Tibial nerve (tissue), 4 donors: ENCODE measurements around the gene TRIML2. TPM values are rescaled to one million over a fixed set of nuclear protein-coding genes. Genes with fewer than 3 reads are reported as not detected.

Experiments used
- DNase-seq, 2 donors: peaks; one replicate each; pipeline ENCODE4 v3.0.0-alpha.2; 2019; ENCODE audit warnings: low spot score in 2 of 2
- H3K27ac ChIP-seq, 4 donors: fragments of 200-600 bp; sonication (generic) in 3 of 4; one replicate each; pipeline ENCODE4 v1.5.1; 2017 to 2019; ENCODE audit warnings: mild to moderate bottlenecking in 1 of 4
- H3K27me3 ChIP-seq, 2 donors: fragments of 200-600 bp; sonication (generic) in 1 of 2; one replicate each; pipeline versions ENCODE4 v1.5.1 to v1.6.0; 2017 to 2019
- H3K36me3 ChIP-seq, 3 donors: fragments of 200-600 bp; sonication (generic); one replicate each; pipeline ENCODE4 v1.5.1; 2018 to 2019
- H3K4me1 ChIP-seq, 4 donors: fragments of 200-600 bp; sonication (generic) in 3 of 4; one replicate each; pipeline ENCODE4 v1.5.1; 2017 to 2019
- H3K4me3 ChIP-seq, 4 donors: fragments of 200-600 bp; sonication (generic) in 3 of 4; one replicate each; pipeline ENCODE4 v1.5.1; 2017 to 2019; ENCODE audit warnings: mild to moderate bottlenecking in 1 of 4, moderate library complexity in 1 of 4
- H3K9me3 ChIP-seq, 4 donors: fragments of 200-600 bp; sonication (generic) in 3 of 4; one replicate each; pipeline ENCODE4 v1.5.1; 2017 to 2019
- CTCF ChIP-seq, 5 experiments: fragments of 200-600 bp in 3 of 5; fragments of 450-650 bp in 2 of 5; sonication (generic) in 3 of 5; IDR thresholded peaks; one replicate each; pipeline ENCODE4 v1.5.1; 2016 to 2019; ENCODE audit warnings: antibody characterized with exemption in 5 of 5, mild to moderate bottlenecking in 3 of 5, moderate library complexity in 2 of 5
- EP300 ChIP-seq, 2 donors: sonication (generic); formaldehyde crosslinking; IDR thresholded peaks; one replicate each; pipeline ENCODE4 v1.6.1; 2017; ENCODE audit warnings: antibody characterized with exemption in 2 of 2, mild to moderate bottlenecking in 1 of 2
- POLR2A ChIP-seq, 2 donors: fragments of 450-650 bp; IDR thresholded peaks; one replicate each; pipeline ENCODE4 v1.6.1; 2017; ENCODE audit warnings: antibody characterized with exemption in 2 of 2, mild to moderate bottlenecking in 2 of 2, moderate library complexity in 2 of 2
- WGBS, 2 donors: methylation state at CpG; one replicate each; pipeline ENCODE4 v1.1.5; 2018; 5-methylcytosine and 5-hydroxymethylcytosine counted together
- total RNA-seq, 4 donors: library from RNA; depleted of rRNA; stranded (reverse); fragments of >200 nt; gene quantifications; one replicate each; pipeline ENCODE4 v1.1.0, GENCODE V29; 2016

The TRIML2 gene
- total RNA-seq, 4 donors from 2014 or later, result not detected

GRCh38 chr4:188146618-188147017 lies 37.2 kb upstream of the TRIML2 start:
- WGBS, 2 donors, result 81 to 93% methylated on average over 11 of the region's 11 CpGs
- TF ChIP-seq EP300 (IDR thresholded peaks at IDR 0.05), result no peak
- TF ChIP-seq CTCF (IDR thresholded peaks at IDR 0.05), result no peak
- TF ChIP-seq POLR2A (IDR thresholded peaks at IDR 0.05), result no peak

DNA sequence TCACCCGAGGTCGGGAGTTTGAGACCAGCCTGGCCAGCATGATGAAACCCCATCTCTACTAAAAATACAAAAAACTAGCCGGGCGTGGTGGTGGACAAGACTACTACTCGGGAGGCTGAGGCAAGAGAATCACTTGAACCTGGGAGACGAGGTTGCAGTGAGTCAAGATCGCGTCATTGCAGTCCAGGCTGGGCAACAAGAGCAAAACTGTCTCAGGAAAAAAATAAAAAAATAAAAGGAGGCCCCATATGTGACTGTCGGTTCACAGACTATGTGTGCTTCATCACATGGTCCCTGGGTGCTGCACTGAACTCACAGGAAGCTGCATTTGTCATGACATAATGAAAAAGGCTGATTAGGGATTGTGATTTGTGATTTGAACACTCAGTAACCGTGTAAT lies 36.2 kb upstream of the TRIML2 start:
- Histone ChIP-seq H3K4me1 (no peaks in the 10 kb centered on the region), H3K36me3 (no peaks in the 10 kb centered on the region), H3K9me3 (no peaks in the 10 kb centered on the region), H3K27ac (no peak overlapping the region), H3K4me3 (no peak overlapping the region), H3K27me3 (no peaks in the 10 kb centered on the region)
- no peak for DNase-seq
- TF ChIP-seq CTCF (IDR thresholded peaks at IDR 0.05), result no peak
- TF ChIP-seq POLR2A (IDR thresholded peaks at IDR 0.05), result no peak
- TF ChIP-seq EP300 (IDR thresholded peaks at IDR 0.05), result no peak
- WGBS, 2 donors, result 83 to 91% methylated on average over 10 of the region's 10 CpGs

More at GRCh38 chr4:188146618-188147017, 37.2 kb upstream of the TRIML2 start:
- H3K27me3 ChIP-seq, result no peaks in the 10 kb centered on the region
- no peak overlapping the region for H3K4me3 ChIP-seq
- no peak overlapping the region for H3K27ac ChIP-seq
- H3K36me3 ChIP-seq, result no peaks in the 10 kb centered on the region
- no peaks in the 10 kb centered on the region for H3K9me3 ChIP-seq
- H3K4me1 ChIP-seq, result no peaks in the 10 kb centered on the region
- no peak for DNase-seq

DNA sequence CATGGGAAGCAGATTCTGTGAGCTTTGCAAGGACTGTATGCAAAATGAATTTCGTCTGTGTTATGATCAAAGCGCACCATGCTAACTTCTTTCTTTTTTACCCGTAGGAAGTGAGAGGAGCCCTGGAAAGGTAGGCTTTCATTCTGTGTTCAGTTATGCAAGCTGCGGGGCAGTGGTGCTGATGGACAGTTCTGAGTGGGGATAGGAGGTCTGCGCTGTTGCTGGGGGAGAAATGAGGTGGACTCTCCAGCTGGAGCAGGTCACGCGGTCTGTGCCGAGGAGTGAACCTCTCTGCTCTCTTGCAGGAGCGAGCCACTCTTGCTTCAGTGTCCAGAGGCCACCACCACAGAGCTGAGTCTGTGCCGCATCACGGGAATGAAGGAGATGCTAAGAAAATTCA lies 34.3 kb upstream of the TRIML2 start:
- H3K4me3 ChIP-seq, result no peak overlapping the region
- no peaks in the 10 kb centered on the region for H3K36me3 ChIP-seq
- whole genome bisulfite sequencing, 2 donors, result 73 to 81% methylated on average over 11 of the region's 11 CpGs
- H3K27ac ChIP-seq, result no peak overlapping the region
- TF ChIP-seq EP300 (IDR thresholded peaks at IDR 0.05), result no peak
- TF ChIP-seq CTCF (IDR thresholded peaks at IDR 0.05), result no peak
- no peak for TF ChIP-seq POLR2A (IDR thresholded peaks at IDR 0.05)
- no peak for DNase-seq
- no peaks in the 10 kb centered on the region for H3K9me3 ChIP-seq
- H3K27me3 ChIP-seq, result no peaks in the 10 kb centered on the region
- no peaks in the 10 kb centered on the region for H3K4me1 ChIP-seq

DNA sequence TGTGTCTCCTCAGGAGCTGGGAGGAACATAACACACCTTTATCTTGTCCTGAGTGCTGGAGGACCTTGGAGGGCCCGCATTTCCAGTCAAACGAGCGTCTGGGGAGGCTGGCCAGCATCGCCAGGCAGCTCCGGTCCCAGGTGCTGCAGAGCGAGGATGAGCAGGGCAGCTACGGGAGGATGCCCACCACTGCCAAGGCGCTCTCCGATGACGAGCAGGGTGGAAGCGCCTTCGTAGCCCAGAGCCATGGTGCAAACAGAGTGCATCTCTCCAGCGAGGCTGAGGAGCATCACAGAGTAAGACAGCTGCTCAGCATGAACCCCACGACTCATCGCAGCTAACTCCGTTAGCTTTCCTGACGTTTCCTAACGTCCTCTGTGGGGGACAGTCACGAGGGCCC lies 30.3 kb upstream of the TRIML2 start:
- no peaks in the 10 kb centered on the region for H3K4me1 ChIP-seq
- H3K27me3 ChIP-seq, result no peaks in the 10 kb centered on the region
- no peak for TF ChIP-seq POLR2A (IDR thresholded peaks at IDR 0.05)
- no peak for TF ChIP-seq CTCF (IDR thresholded peaks at IDR 0.05)
- no peak for TF ChIP-seq EP300 (IDR thresholded peaks at IDR 0.05)
- H3K36me3 ChIP-seq, result no peaks in the 10 kb centered on the region
- H3K27ac ChIP-seq, result no peak overlapping the region
- H3K9me3 ChIP-seq, result no peaks in the 10 kb centered on the region
- WGBS, 2 donors, result 88 to 89% methylated on average over 19 of the region's 19 CpGs
- H3K4me3 ChIP-seq, result no peak overlapping the region
- no peak for DNase-seq

DNA sequence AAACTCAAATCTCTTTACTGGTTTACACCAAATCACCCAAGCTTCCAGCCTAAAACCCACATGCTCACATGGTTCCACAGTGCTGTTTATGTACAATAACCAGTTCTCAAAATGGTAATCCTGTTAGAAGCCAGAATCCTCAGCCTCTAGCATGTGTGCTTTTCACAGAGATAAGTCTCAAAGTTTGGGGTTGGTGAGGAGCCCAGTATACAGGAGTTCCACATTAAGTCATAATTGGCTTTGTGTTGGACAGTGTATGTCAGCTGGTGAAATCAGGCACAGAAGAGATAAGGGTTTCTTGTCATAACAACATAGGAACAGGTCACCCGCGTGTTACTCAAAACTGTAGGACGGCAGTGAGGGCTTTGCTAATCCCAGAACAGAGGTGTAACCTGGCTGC lies 29.7 kb upstream of the TRIML2 start, which contains the start of gene TRIML1:
TSS of gene TRIML1 (plus strand) at position 301 of the 400 bp plus-strand sequence. CDS start 118 bp downstream, outside the sequence.
- WGBS, 2 donors, result 97% methylated on average over 3 of the region's 3 CpGs
- no peak for DNase-seq
- Histone ChIP-seq H3K9me3 (no peaks in the 10 kb centered on the region), H3K4me3 (no peak within 1 kb of the TSS), H3K4me1 (no peaks in the 10 kb centered on the region), H3K27ac (no peak within 1 kb of the TSS), H3K36me3 (no peaks in the 10 kb centered on the region), H3K27me3 (no peaks in the 10 kb centered on the region)
- TF ChIP-seq POLR2A (IDR thresholded peaks at IDR 0.05), result no peak
- TF ChIP-seq CTCF (IDR thresholded peaks at IDR 0.05), result no peak
- no peak for TF ChIP-seq EP300 (IDR thresholded peaks at IDR 0.05)
